HG02678 (cell line): Measurements from ENCODE around the gene MESD.

Experiments used
- ATAC-seq: cut with Tn5 transposase; IDR thresholded peaks from one replicate; pipeline ENCODE4 v1.9.1; 2021; ENCODE audit warnings: mild to moderate bottlenecking, moderate library complexity; ENCODE audit not compliant: unreplicated experiment

Gene MESD

GRCh38 chr15:80940851-80941250, 48.8 kb downstream of the MESD start:
- ATAC-seq, result no peak

- no peak for ATAC-seq
Observed at GRCh38 chr15:80940331-80940730, 49.3 kb downstream of the MESD start.

DNA sequence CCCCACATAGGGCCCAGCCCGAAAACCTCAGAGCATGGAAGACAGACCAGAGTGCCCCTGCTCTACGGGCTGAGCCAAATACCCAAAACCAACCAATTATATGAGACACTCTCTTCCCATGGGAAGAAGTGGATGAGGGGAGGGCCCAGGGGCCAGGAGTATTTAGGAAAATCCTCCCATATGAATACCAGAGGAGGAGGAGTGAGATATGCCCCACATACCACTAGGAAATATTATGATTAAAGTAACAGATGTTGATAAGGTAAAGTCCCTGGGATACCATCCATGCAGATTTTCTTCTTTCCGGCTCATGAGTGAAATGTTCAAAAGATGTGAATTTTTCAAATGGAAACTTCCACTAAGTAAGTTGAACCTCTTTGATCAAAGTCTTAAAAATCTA, 50.4 kb downstream of the MESD start:
- ATAC-seq, result no peak

DNA sequence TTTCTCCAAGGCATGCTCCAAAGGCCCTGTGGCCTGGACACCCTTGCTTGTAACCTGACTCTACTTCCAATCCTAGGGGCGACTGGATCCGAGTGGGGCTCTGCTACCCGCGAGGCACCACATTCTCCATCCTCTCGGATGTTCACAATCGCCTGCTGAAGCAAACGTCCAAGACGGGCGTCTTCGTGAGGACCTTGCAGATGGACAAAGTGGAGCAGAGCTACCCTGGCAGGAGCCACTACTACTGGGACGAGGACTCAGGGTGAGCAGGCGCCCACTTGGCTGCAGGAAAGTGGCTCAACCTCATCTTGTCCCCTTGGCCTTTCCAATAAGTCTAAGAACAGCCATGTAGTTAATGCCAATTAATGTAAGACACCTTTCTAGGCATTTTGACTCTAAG, 51.9 kb downstream of the MESD start:
- no peak for ATAC-seq

GRCh38 chr15:80936288-80937078, 53.1 kb downstream of the MESD start:
- no peak for ATAC-seq

DNA sequence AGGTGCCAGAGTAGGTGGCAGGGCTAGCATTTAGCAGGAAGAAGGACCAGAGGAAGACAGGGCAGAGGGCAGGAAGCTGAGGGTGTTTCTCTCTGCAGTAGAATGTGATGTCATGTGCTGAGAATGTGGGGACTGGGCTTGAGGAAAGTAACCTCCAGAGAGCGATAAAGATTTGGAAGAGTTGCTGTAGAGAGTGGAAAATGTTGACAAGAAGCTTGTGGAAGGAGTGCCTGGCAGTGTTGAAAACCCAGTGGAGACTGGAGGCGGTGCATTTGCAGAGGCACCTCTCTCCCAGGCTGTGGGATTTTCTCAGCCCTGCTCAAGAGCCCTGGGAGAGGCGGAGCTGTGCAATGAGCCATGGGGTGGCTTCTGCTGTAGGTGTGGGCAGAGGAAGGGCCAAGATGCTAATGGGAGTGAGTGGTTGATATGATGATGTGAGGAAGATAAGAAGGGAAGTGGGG, 54.8 kb downstream of the MESD start:
- no peak for ATAC-seq

- ATAC-seq, result no peak
Observed at GRCh38 chr15:80932989-80933388, 56.6 kb downstream of the MESD start.

DNA sequence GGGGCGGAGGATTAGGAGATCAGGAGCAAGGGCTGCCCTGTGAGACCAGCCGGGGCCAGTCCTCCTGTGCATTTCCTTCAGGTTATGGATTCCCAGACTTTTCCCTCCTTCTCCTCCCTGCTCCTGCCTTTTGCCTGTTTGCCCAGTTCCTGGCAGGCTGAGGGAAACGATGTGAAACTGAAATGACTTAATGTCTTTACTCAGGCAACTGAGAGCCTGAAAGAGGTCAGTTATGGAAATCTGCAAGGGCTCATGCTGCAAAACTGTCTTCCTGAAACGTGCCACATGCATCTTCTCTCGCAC, 57.2 kb downstream of the MESD start:
- ATAC-seq, result no peak

DNA sequence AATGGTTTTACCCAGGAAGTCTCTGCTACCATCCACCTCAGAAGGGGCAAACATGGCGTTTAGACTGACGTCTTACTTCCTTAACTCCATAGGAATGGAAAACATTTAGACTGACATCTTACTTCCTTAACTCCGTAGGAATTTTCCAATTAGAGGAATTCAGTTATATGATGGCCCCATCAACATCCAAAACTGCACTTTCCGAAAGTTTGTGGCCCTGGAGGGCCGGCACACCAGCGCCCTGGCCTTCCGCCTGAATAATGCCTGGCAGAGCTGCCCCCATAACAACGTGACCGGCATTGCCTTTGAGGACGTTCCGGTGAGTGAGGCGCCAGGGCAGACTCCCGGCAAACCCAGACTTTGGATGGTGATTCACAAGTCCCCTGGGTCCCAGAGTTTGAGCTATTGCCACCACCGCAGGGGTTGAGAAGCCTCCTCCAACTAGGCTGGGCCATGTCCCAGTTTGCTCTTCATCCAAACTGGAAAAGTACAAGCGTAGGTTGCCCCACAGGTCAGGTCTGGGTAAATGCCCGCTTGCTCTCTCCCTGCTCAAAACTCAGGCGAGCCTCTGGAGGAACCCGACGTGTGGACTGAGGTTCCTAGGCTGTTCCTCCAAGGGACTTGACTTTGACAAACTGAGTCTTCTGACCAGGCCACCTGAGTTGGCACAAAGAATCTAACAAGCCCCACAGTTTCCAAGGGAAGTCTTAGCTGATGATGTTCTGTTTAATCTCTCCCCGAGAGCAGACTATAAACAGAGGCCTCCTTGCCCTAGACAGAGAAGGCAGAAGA, 57.7 kb downstream of the MESD start:
- no peak for ATAC-seq

GRCh38 chr15:80931191-80931590, 58.4 kb downstream of the MESD start:
- no peak for ATAC-seq

GRCh38 chr15:80929689-80930088, 59.9 kb downstream of the MESD start:
- no peak for ATAC-seq

DNA sequence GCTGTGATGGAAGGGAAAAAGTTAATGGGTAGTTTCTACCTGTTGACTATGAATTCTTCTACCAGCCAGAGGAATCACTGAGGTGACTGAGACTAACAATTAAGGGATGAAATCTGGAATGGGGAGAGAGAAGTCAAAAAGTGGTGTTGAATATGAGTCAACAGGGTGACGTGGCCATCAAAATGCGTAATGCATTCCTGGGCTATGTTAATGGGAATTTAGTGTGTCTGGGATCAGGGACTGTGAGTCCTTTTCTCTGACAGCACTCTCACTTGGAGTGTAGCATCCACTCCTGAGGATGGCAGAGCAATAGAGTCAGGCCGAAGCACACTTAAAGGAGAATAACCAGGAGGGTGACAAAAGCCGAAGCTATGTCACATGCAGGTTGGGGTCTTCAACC, 60.4 kb downstream of the MESD start:
- no peak for ATAC-seq

- no peak for ATAC-seq
Observed at GRCh38 chr15:80926126-80926525, 63.5 kb downstream of the MESD start.

- ATAC-seq, result no peak
Observed at GRCh38 chr15:80925597-80926059, 64.0 kb downstream of the MESD start.

DNA sequence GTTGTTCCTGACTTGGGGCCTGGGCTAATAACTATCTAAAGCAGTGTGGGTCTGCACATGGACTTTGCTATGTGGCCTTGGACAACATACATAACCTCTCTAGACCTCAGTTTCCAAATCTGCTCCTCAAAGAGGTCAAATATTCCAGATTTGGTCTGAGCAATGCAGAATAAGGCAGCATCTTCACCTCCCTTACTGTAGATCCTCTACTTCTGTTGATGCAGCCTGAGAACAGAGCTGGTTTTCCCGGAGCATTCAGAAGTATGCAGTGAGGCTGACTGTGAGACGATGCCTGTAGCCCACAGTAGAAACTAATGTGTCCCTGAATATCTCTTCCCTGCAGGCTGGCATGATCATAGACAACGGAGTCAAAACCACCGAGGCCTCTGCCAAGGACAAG, 65.3 kb downstream of the MESD start:
- no peak for ATAC-seq

GRCh38 chr15:80923668-80924067, 66.0 kb downstream of the MESD start:
- ATAC-seq, result no peak

GRCh38 chr15:80921736-80922410, 67.7 kb downstream of the MESD start:
- ATAC-seq, result no peak

GRCh38 chr15:80920271-80920699, 69.3 kb downstream of the MESD start:
- ATAC-seq, result no peak

DNA sequence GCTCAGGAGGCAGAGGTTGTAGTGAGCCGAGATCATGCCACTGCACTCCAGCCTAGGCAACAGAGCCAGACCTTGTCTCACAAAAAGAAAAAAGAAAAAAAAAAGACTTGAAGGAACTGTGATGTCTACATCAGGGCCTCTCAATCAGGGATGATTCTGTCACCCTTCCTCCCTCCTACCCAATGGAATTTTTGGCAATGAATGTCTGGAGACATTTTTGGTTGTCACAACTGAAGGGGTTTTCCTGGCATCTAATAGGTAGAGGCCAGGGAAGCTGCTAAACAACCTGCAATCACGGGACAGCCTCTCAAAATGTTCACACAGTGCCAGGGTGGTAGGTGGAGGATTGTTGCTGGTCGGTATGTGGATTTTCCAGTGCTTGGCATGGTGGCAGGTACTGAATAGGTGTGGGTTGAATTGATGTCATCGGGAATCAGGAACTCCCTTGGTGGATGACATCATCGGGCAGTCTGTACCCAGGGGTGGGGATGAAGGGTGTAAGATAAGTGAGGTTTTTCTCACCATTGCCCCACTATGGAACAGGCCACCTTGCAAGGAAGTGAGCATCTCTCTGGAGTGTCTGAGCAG, 71.3 kb downstream of the MESD start:
- no peak for ATAC-seq

DNA sequence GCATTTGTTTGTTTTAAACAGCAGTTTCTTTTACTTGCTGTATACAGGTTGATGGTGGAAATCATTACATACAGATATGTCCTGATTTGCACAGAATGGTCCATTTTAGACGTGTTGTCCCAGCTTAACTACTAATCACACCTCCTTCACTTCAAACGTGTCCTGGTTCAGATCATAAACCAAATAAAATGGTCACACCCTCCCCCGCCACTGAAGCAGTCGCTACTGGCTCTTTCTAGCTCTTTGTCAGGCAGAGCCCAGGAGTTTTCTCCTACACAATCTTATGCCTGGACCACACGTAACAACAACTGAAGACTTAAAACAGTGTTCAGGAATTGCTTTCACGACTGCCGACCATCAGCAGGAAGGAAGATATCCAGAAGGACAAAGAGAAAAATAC, 73.6 kb downstream of the MESD start:
- no peak for ATAC-seq

GRCh38 chr15:80915472-80915871, 74.1 kb downstream of the MESD start:
- ATAC-seq, result no peak
